Cardiac fibroblast (primary cell): ENCODE measurements around the gene NXPE4.

Source experiments
- DNase-seq, 2 donors: peaks; one replicate each; pipeline versions ENCODE4 v3.0.0 to v3.0.0-alpha.2; 2010; ENCODE audit warnings: low read depth in 2 of 2
- H3K4me3 ChIP-seq, 2 donors: replicated peaks in 1 of 2; 1 replicate in 1 of 2; 2 replicates in 1 of 2; pipeline ENCODE4 v1.5.1; 2011; ENCODE audit warnings: low read depth in 2 of 2, low read length in 2 of 2, mild to moderate bottlenecking in 2 of 2, moderate library complexity in 1 of 2
- TF ChIP-seq, protein P1 (sequence below): IDR thresholded peaks from one replicate; pipeline ENCODE4 v1.5.1; 2011; ENCODE audit warnings: low read depth, mild to moderate bottlenecking, low read length, inconsistent platforms

NXPE4 gene

DNA sequence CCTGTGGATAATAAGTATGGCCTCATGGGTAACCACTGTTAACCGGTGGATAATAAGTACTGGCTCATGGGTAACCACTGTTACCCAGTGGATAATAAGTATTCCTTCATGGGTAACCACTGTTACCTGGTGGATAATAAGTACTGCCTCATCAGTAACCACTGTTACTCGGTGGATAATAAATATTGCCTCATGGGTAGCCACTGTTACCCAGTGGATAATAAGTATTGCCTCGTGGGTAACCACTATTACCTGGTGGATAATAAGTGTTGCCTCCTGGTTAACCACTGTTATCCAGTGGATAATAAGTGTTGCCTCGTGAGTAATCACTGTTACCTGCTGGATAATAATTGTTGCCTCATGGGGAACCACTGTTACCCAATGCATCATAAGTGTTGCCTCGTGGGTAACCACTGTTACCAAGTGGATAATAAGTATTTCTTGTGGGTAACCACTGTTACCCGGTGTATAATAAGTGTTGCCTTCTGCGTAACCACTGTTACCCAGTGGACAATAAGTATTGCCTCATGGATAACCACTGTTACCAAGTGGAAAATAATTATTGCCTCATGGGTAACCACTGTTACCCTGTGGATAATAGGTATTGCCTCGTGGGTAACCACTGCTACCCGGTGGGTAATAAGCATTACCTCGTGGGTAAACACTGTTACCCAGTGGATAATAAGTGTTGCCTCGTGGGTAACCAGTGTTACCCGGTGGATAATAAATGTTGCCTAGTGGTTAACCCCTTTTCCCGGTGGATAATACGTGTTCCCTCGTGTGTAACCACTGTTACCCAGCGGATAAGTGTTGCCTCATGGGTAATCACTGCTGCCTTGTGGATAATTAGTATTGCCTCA is 26.6 kb upstream of the NXPE4 start:
- no peak overlapping the region for H3K4me3 ChIP-seq
- DNase-seq: no peak
- TF ChIP-seq, protein P1, sequence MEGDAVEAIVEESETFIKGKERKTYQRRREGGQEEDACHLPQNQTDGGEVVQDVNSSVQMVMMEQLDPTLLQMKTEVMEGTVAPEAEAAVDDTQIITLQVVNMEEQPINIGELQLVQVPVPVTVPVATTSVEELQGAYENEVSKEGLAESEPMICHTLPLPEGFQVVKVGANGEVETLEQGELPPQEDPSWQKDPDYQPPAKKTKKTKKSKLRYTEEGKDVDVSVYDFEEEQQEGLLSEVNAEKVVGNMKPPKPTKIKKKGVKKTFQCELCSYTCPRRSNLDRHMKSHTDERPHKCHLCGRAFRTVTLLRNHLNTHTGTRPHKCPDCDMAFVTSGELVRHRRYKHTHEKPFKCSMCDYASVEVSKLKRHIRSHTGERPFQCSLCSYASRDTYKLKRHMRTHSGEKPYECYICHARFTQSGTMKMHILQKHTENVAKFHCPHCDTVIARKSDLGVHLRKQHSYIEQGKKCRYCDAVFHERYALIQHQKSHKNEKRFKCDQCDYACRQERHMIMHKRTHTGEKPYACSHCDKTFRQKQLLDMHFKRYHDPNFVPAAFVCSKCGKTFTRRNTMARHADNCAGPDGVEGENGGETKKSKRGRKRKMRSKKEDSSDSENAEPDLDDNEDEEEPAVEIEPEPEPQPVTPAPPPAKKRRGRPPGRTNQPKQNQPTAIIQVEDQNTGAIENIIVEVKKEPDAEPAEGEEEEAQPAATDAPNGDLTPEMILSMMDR: no peak

- DNase-seq: no peak
- H3K4me3 ChIP-seq: no peak overlapping the region
- TF ChIP-seq, protein P1: no peak
These were observed 25.5 kb upstream of the NXPE4 start for GRCh38 chr11:114621072-114621471.

- TF ChIP-seq, protein P1: no peak
- DNase-seq: no peak
- no peak overlapping the region for H3K4me3 ChIP-seq
These were observed 24.1 kb upstream of the NXPE4 start for GRCh38 chr11:114619659-114620173.

- no peak overlapping the region for H3K4me3 ChIP-seq
- DNase-seq: no peak
- TF ChIP-seq, protein P1: no peak
These were observed 22.6 kb upstream of the NXPE4 start for GRCh38 chr11:114618139-114618538.

DNA sequence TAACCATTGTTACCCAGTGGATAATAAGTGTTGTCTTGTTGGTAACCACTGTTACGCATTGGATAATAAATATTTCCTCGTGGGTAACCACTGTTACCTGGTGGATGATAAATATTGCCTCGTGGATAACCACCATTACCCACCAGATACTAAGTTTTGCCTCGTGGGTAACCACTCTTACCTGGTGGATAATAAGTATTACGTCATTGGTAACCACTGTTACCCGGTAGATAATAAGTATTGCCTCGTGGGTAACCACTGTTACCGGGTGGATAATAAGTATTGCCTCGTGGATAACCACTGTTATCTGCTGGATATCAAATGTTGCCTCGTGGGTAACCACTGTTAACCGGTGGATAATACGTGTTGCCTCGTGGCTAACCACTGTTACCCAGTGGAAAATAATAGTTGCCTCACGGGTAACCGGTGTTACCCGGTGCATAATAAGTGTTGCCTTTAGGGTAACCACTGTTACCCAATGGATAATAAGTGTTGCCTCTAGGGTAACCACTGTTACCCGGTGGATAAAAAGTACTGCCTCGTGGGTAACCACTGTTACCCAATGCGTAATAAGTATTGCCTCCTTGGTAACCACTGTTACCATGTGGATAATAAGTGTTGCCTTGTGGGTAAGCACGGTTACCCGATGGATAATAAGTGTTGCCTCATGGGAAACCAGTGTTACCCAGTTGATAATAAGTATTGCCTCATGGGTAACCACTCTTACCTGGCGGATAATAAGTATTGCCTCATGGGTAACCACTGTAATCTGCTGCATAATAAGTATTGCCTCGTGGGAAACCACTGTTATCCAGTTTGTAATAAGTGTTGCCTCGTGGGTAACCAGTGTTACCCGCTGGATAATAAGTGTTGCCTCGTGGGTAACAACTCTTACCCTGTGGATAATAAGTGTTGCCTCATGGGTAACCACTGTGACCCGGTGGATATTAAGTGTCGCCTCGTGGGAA is 21.9 kb upstream of the NXPE4 start:
- TF ChIP-seq, protein P1: no peak
- DNase-seq: no peak
- H3K4me3 ChIP-seq: no peak overlapping the region

DNA sequence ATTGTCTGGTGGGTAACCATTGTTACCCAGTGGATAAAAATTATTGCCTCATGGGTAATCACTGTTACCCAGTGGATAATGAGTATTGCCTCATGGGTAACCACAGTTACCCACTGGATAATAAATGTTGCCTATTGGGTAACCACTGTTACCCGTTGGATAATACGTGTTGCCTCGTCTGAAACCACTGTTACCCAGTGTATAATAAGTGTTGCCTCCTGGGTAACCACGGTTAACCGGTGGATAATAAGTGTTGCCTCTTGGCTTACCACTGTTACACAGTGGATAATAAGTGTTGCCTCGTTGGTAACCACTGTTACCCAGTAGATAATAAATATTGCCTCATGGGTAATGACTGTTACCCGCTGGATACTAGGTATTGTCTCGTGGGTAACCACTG is 20.9 kb upstream of the NXPE4 start:
- H3K4me3 ChIP-seq: no peak overlapping the region
- no peak for DNase-seq
- TF ChIP-seq, protein P1: no peak
